Epithelial cell of proximal tubule (primary cell): ENCODE data around the gene CNTN2. TPM values are rescaled to one million over a fixed set of nuclear protein-coding genes. Genes with fewer than 3 reads are reported as not detected.

Experiments used
- DNase-seq: peaks from one replicate; pipeline ENCODE4 v3.0.0-alpha.2; 2011; ENCODE audit warnings: low read depth
- H3K4me3 ChIP-seq: 2 replicates; pipeline ENCODE4 v1.5.1; 2011; ENCODE audit warnings: low read depth, mild to moderate bottlenecking, low read length
- CTCF ChIP-seq: conservative IDR thresholded peaks from 2 replicates; pipeline ENCODE4 v1.5.1; 2012; ENCODE audit warnings: low read depth, mild to moderate bottlenecking, low read length
- total RNA-seq: library from RNA; depleted of rRNA; stranded (reverse); fragments of >200 nt; gene quantifications from 2 replicates; pipeline ENCODE4 v1.2.3, GENCODE V29; 2015

The CNTN2 gene
- total RNA-seq, 1 donor from 2014 or later: not detected

DNA sequence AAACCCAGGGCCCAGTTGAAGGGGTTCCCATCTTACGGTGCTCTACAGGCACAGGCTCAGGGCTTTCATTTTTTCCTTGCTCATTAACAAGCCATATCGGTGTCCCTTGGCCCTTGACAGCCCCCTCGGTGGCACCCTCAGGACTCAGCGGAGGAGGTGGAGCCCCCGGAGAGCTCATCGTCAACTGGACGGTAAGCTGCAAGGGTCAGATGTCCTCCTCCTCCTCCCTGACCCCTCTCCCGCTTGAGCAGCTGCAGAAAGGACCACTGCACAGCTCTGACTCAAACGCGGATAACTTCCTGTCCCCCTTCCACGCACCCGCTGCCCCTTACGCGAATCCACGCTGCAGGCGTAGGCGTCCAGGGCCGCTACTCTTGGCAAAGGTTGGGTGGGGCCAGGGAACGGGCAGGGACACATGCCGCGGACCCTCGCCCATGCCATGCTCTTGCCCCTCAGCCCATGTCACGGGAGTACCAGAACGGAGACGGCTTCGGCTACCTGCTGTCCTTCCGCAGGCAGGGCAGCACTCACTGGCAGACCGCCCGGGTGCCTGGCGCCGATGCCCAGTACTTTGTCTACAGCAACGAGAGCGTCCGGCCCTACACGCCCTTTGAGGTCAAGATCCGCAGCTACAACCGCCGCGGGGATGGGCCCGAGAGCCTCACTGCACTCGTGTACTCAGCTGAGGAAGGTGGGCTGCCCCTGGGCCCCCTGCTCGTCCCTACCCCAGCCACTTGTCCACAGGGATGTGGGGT lies 26.5 kb downstream of the CNTN2 start:
- no peak for DNase-seq
- no peak overlapping the region for H3K4me3 ChIP-seq
- no peak for TF ChIP-seq CTCF

GRCh38 chr1:205071028-205071409 lies 28.0 kb downstream of the CNTN2 start:
- DNase-seq: no peak
- TF ChIP-seq CTCF: no peak
- no peak overlapping the region for H3K4me3 ChIP-seq

GRCh38 chr1:205071801-205072200 lies 28.8 kb downstream of the CNTN2 start:
- no peak for TF ChIP-seq CTCF

GRCh38 chr1:205072286-205072685 lies 29.3 kb downstream of the CNTN2 start:
- TF ChIP-seq CTCF: no peak
- H3K4me3 ChIP-seq: no peak overlapping the region
- DNase-seq: no peak

More at GRCh38 chr1:205071801-205072200, 28.8 kb downstream of the CNTN2 start:
- no peak overlapping the region for H3K4me3 ChIP-seq
- DNase-seq: no peak

- no peak for TF ChIP-seq CTCF
- no peak overlapping the region for H3K4me3 ChIP-seq
- no peak for DNase-seq
Measured at GRCh38 chr1:205072881-205073280, 29.9 kb downstream of the CNTN2 start.

GRCh38 chr1:205073511-205073910 lies 30.5 kb downstream of the CNTN2 start:
- DNase-seq: no peak
- TF ChIP-seq CTCF: no peak
- no peak overlapping the region for H3K4me3 ChIP-seq

DNA sequence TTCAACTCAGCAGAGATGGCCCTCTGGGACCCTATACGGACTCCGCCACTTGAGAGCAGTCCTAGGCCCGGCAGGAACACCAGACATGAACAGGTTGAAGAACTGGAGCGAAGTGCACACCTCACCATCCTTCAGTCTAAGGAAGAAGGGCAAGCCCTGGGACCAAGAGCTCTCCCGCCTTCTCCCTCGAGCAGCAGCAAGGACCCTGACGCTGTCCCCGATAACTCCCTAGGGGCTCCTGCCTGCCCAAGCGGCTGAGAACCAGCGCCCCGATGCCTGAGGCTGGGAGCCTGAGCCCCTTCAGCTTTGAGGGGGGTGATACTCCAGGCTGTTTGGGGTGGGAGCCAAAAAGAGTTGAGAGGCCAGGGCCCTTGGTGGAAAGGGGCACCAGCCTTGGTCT lies 31.1 kb downstream of the CNTN2 start:
- no peak for TF ChIP-seq CTCF
- no peak for DNase-seq
- H3K4me3 ChIP-seq: no peak overlapping the region
